MM.1S (cell line): ENCODE measurements around the gene IGF1R.

Source experiments
- DNase-seq: peaks from one replicate; pipeline ENCODE4 v3.0.0-alpha.2; 2015
- H2AFZ ChIP-seq: fragments of 300-600 bp; sonication (generic); 2 replicates; pipeline ENCODE4 v1.6.0; 2016; ENCODE audit warnings: antibody characterized with exemption, low read length
- H3F3A ChIP-seq: fragments of 300-600 bp; sonication (generic); 2 replicates; pipeline ENCODE4 v1.6.1; 2016; ENCODE audit warnings: mild to moderate bottlenecking, antibody characterized with exemption, low read length, moderate library complexity, mixed read lengths; ENCODE audit not compliant: insufficient read depth
- H3K27ac ChIP-seq: fragments of 300-600 bp; sonication (generic); 2 replicates; pipeline ENCODE4 v1.5.1; 2016; ENCODE audit warnings: mild to moderate bottlenecking, low read length
- H3K27me3 ChIP-seq: fragments of 300-600 bp; sonication (generic); replicated peaks from 2 replicates; pipeline ENCODE4 v1.6.0; 2016; ENCODE audit warnings: low read length; ENCODE audit not compliant: insufficient read depth
- H3K36me3 ChIP-seq: fragments of 300-600 bp; sonication (generic); replicated peaks from 2 replicates; pipeline ENCODE4 v1.6.1; 2016; ENCODE audit warnings: mild to moderate bottlenecking, low read length, mixed read lengths; ENCODE audit not compliant: insufficient read depth
- H3K4me1 ChIP-seq: fragments of 300-600 bp; sonication (generic); 2 replicates; pipeline ENCODE4 v1.6.1; 2016; ENCODE audit warnings: low read length, mixed read lengths
- H3K4me2 ChIP-seq: fragments of 300-600 bp; sonication (generic); 2 replicates; pipeline ENCODE4 v1.6.0; 2016; ENCODE audit warnings: low read depth, low read length
- H3K4me3 ChIP-seq: fragments of 300-600 bp; sonication (generic); 2 replicates; pipeline ENCODE4 v1.5.1; 2016; ENCODE audit warnings: low read length, mixed read lengths
- H3K79me2 ChIP-seq: fragments of 300-600 bp; sonication (generic); 2 replicates; pipeline ENCODE4 v1.6.1; 2016; ENCODE audit warnings: mixed run types, low read length, mixed read lengths
- H3K9ac ChIP-seq: fragments of 300-600 bp; sonication (generic); 2 replicates; pipeline ENCODE4 v1.6.1; 2016; ENCODE audit warnings: low read length, mixed read lengths
- H3K9me2 ChIP-seq: fragments of 300-600 bp; sonication (generic); replicated peaks from 2 replicates; pipeline ENCODE4 v1.6.1; 2016; ENCODE audit warnings: mild to moderate bottlenecking, low read length, mixed read lengths; ENCODE audit not compliant: insufficient read depth
- H3K9me3 ChIP-seq: fragments of 300-600 bp; sonication (generic); replicated peaks from 2 replicates; pipeline ENCODE4 v1.6.1; 2016; ENCODE audit warnings: mild to moderate bottlenecking, low read length, mixed read lengths; ENCODE audit not compliant: insufficient read depth
- H4K20me1 ChIP-seq: fragments of 300-600 bp; sonication (generic); 2 replicates; pipeline ENCODE4 v1.6.1; 2016; ENCODE audit warnings: mild to moderate bottlenecking, low read length, moderate library complexity, mixed read lengths; ENCODE audit not compliant: insufficient read depth
- CTCF ChIP-seq: fragments of 300-600 bp; sonication (generic); IDR thresholded peaks from 2 replicates; pipeline ENCODE4 v1.5.1; 2016; ENCODE audit warnings: antibody characterized with exemption, low read length, mixed read lengths
- EZH2 ChIP-seq: fragments of 300-600 bp; sonication (generic); optimal IDR thresholded peaks from 2 replicates; pipeline ENCODE3; 2017; ENCODE audit warnings: low read depth, mild to moderate bottlenecking, antibody characterized with exemption, low read length, mixed read lengths
- EZH2phosphoT487 ChIP-seq: fragments of 300-600 bp; sonication (generic); IDR thresholded peaks from 2 replicates; pipeline ENCODE4 v1.6.1; 2018; ENCODE audit warnings: antibody characterized with exemption, low read length

The IGF1R gene

GRCh38 chr15:98823616-98824015 is 175.3 kb downstream of the IGF1R start:
- Histone ChIP-seq H3F3A (no peaks in the 10 kb centered on the region), H3K9me3 (no peaks in the 10 kb centered on the region), H3K9me2 (no peaks in the 10 kb centered on the region), H3K4me1 (no peaks in the 10 kb centered on the region), H3K27ac (no peak overlapping the region), H4K20me1 (no peaks in the 10 kb centered on the region), H3K27me3 (no peaks in the 10 kb centered on the region), H3K9ac (no peak overlapping the region), H3K4me2 (no peak overlapping the region), H3K4me3 (no peak overlapping the region), H3K79me2 (peaks cover 9% of the 10 kb centered on the region), H3K36me3 (no peaks in the 10 kb centered on the region), H2AFZ (no peak overlapping the region)
- DNase-seq, result no peak
- no peak for TF ChIP-seq CTCF
- no peak for TF ChIP-seq EZH2phosphoT487
- no peak for TF ChIP-seq EZH2

GRCh38 chr15:98824595-98824994 is 176.3 kb downstream of the IGF1R start:
- H2AFZ ChIP-seq, result no peak overlapping the region
- no peaks in the 10 kb centered on the region for H3K9me2 ChIP-seq
- no peaks in the 10 kb centered on the region for H3K4me1 ChIP-seq
- no peaks in the 10 kb centered on the region for H3K27me3 ChIP-seq
- no peak overlapping the region for H3K4me3 ChIP-seq
- no peak overlapping the region for H3K9ac ChIP-seq
- no peaks in the 10 kb centered on the region for H3K9me3 ChIP-seq
- no peaks in the 10 kb centered on the region for H3K36me3 ChIP-seq
- DNase-seq, result no peak
- H3F3A ChIP-seq, result no peaks in the 10 kb centered on the region
- no peak overlapping the region for H3K4me2 ChIP-seq
- TF ChIP-seq CTCF (no peak), EZH2 (no peak), EZH2phosphoT487 (no peak)
- H3K27ac ChIP-seq, result no peak overlapping the region
- peaks cover 9% of the 10 kb centered on the region for H3K79me2 ChIP-seq
- no peaks in the 10 kb centered on the region for H4K20me1 ChIP-seq

GRCh38 chr15:98826658-98827057 is 178.3 kb downstream of the IGF1R start:
- Histone ChIP-seq H3K27me3 (no peaks in the 10 kb centered on the region), H3K27ac (no peak overlapping the region), H3K9me3 (no peaks in the 10 kb centered on the region), H3K4me2 (no peak overlapping the region), H4K20me1 (no peaks in the 10 kb centered on the region), H3K4me1 (no peaks in the 10 kb centered on the region), H3K9ac (no peak overlapping the region), H2AFZ (no peak overlapping the region), H3K36me3 (no peaks in the 10 kb centered on the region), H3F3A (no peaks in the 10 kb centered on the region), H3K4me3 (no peak overlapping the region), H3K9me2 (no peaks in the 10 kb centered on the region), H3K79me2 (peaks cover 10% of the 10 kb centered on the region)
- no peak for DNase-seq
- TF ChIP-seq EZH2, result no peak
- no peak for TF ChIP-seq CTCF
- TF ChIP-seq EZH2phosphoT487, result no peak
